A673 (cell line): ENCODE results near the gene CAPN11. TPM values are rescaled to one million over a fixed set of nuclear protein-coding genes. Genes with fewer than 3 reads are reported as not detected.
"Not testable (repeated sequence)": the region's sequence is repeated elsewhere in the genome, so short reads cannot be mapped to it uniquely, and the experiment has no call there.

Source experiments
- BruUV-seq: library from RNA; stranded (reverse); fragments of 400-500 nt; replicated peaks from 2 replicates; lab custom pipeline; 2021; lab: Mats Ljungman, UMichigan
- CTCF ChIA-PET: fragments of 300-600 bp; sonication (Branson Sonifier 250); formaldehyde crosslinking; loops from one replicate; lab custom pipeline; 2022; ENCODE audit warnings: antibody characterized with exemption; lab: Charles Lee
- POLR2A ChIA-PET: fragments of 300-600 bp; sonication (Branson Sonifier 250); formaldehyde crosslinking; loops from one replicate; lab custom pipeline; 2022; ENCODE audit warnings: antibody characterized with exemption; ENCODE audit not compliant: low non-redundant PET; lab: Charles Lee
- DNase-seq: peaks from one replicate; pipeline ENCODE4 v3.0.0-alpha.2; 2015; ENCODE audit warnings: low spot score
- H3K27ac ChIP-seq: fragments of 200-600 bp; sonication (generic); 2 replicates; pipeline ENCODE4 v1.5.1; 2016; ENCODE audit warnings: mixed run types, low read depth, mild to moderate bottlenecking, mixed read lengths, antibody characterized with exemption, low read length; ENCODE audit not compliant: poor library complexity, severe bottlenecking
- H3K27me3 ChIP-seq: fragments of 200-600 bp; sonication (generic); replicated peaks from 2 replicates; pipeline ENCODE4 v1.6.1; 2017; ENCODE audit warnings: mixed run types, low read depth, mild to moderate bottlenecking, mixed read lengths, antibody characterized with exemption, low read length; ENCODE audit not compliant: insufficient read depth, poor library complexity
- H3K36me3 ChIP-seq: fragments of 200-600 bp; sonication (generic); 2 replicates; pipeline ENCODE4 v1.6.1; 2016; ENCODE audit warnings: mixed run types, mild to moderate bottlenecking, mixed read lengths, antibody characterized with exemption, low read length; ENCODE audit not compliant: insufficient read depth, poor library complexity, severe bottlenecking
- H3K4me1 ChIP-seq: fragments of 200-600 bp; sonication (generic); 2 replicates; pipeline ENCODE4 v1.6.1; 2017; ENCODE audit warnings: mixed run types, mild to moderate bottlenecking, mixed read lengths, antibody characterized with exemption, low read length; ENCODE audit not compliant: insufficient read depth, poor library complexity, severe bottlenecking
- H3K4me3 ChIP-seq: fragments of 200-600 bp; sonication (generic); 2 replicates; pipeline ENCODE4 v1.5.1; 2016; ENCODE audit warnings: low read depth, mixed run types, mild to moderate bottlenecking, mixed read lengths, low read length; ENCODE audit not compliant: poor library complexity, severe bottlenecking
- H3K9me3 ChIP-seq: fragments of 200-600 bp; sonication (generic); 2 replicates; pipeline ENCODE4 v1.6.1; 2016; ENCODE audit warnings: mixed run types, low read depth, mild to moderate bottlenecking, mixed read lengths, antibody characterized with exemption, low read length; ENCODE audit not compliant: poor library complexity, severe bottlenecking
- EZH2 ChIP-seq: fragments of 200-600 bp; sonication (generic); IDR thresholded peaks from 2 replicates; pipeline ENCODE4 v1.6.1; 2017; ENCODE audit warnings: borderline replicate concordance, low read depth, mild to moderate bottlenecking, mixed read lengths, antibody characterized with exemption, low read length; ENCODE audit not compliant: poor library complexity, severe bottlenecking
- intact Hi-C: fragments of 100-400 bp; cut with micrococcal nuclease; formaldehyde crosslinking; loops from one replicate; pipeline ENCODE4 v1.10.0; 2022; ENCODE audit not compliant: unreplicated experiment
- total RNA-seq: library from RNA; stranded (reverse); gene quantifications from 2 replicates; pipeline ENCODE4 v1.2.3, GENCODE V29; 2021
- TF ChIP-seq, protein P1 (sequence below): fragments of 300-800, 200-600 bp; sonication (generic); conservative IDR thresholded peaks from 2 replicates; pipeline ENCODE4 v1.5.1; 2017; ENCODE audit warnings: low read depth, mild to moderate bottlenecking, antibody characterized with exemption, low read length, moderate library complexity, mixed read lengths

CAPN11 gene
- total RNA-seq, 1 experiment from 2014 or later = not detected

DNA sequence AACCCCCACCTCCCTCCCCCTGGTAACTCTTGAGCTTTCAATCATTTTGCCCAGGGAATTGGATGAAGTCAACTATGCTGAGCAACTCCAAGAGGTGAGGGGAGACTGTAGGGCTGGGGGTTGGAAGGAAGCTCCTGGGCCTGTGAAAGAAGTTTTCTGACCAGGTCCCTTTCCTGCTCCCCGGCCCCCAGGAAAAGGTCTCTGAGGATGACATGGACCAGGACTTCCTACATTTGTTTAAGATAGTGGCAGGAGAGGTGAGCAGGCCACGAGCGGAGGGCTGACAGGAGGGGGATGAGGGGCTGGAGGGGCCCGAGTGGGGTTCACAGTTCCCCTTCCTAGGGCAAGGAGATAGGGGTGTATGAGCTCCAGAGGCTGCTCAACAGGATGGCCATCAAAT lies 21.8 kb downstream of the CAPN11 start:
- Histone ChIP-seq H3K4me3 (no peak overlapping the region), H3K4me1 (no peaks in the 10 kb centered on the region), H3K9me3 (no peaks in the 10 kb centered on the region), H3K27ac (no peak overlapping the region), H3K36me3 (no peaks in the 10 kb centered on the region), H3K27me3 (no peaks in the 10 kb centered on the region)
- TF ChIP-seq, protein P1, sequence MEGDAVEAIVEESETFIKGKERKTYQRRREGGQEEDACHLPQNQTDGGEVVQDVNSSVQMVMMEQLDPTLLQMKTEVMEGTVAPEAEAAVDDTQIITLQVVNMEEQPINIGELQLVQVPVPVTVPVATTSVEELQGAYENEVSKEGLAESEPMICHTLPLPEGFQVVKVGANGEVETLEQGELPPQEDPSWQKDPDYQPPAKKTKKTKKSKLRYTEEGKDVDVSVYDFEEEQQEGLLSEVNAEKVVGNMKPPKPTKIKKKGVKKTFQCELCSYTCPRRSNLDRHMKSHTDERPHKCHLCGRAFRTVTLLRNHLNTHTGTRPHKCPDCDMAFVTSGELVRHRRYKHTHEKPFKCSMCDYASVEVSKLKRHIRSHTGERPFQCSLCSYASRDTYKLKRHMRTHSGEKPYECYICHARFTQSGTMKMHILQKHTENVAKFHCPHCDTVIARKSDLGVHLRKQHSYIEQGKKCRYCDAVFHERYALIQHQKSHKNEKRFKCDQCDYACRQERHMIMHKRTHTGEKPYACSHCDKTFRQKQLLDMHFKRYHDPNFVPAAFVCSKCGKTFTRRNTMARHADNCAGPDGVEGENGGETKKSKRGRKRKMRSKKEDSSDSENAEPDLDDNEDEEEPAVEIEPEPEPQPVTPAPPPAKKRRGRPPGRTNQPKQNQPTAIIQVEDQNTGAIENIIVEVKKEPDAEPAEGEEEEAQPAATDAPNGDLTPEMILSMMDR = no peak
- no peak for TF ChIP-seq EZH2
- CTCF ChIA-PET = no interaction called here
- intact Hi-C loops = no loop called here
- BruUV-seq = no TSS peak
- DNase-seq = no peak
- POLR2A ChIA-PET = interaction anchor here (0.6 kb wide), 1 partner anchor 66 kb away, joined by 7 read pairs; the partner anchor contains the start of gene HSP90AB1

- intact Hi-C loops = no loop called here
- ChIA-PET POLR2A (interaction anchor here (0.6 kb wide), 1 partner anchor 66 kb away, joined by 7 read pairs; the partner anchor contains the start of gene HSP90AB1), CTCF (no interaction called here)
- no peaks in the 10 kb centered on the region for H3K27me3 ChIP-seq
- DNase-seq = peak; percentile 24
- BruUV-seq = no TSS peak
- H3K4me1 ChIP-seq = no peaks in the 10 kb centered on the region
- no peak overlapping the region for H3K4me3 ChIP-seq
- H3K9me3 ChIP-seq = no peaks in the 10 kb centered on the region
- TF ChIP-seq, protein P1 = no peak
- TF ChIP-seq EZH2 = no peak
- no peaks in the 10 kb centered on the region for H3K36me3 ChIP-seq
- no peak overlapping the region for H3K27ac ChIP-seq
Measured at GRCh38 chr6:44180886-44181285, 22.3 kb downstream of the CAPN11 start.

- H3K9me3 ChIP-seq, BruUV-seq, H3K36me3 ChIP-seq, DNase-seq, H3K4me1 ChIP-seq, CTCF ChIA-PET, H3K27ac ChIP-seq, intact Hi-C loops, H3K4me3 ChIP-seq, POLR2A ChIA-PET, H3K27me3 ChIP-seq: not testable (repeated sequence)
Measured at GRCh38 chr6:44181784-44182183, 23.2 kb downstream of the CAPN11 start.

- intact Hi-C loops = no loop called here
- H3K27ac ChIP-seq = no peak overlapping the region
- no peak overlapping the region for H3K4me3 ChIP-seq
- ChIA-PET CTCF (no interaction called here), POLR2A (no interaction called here)
- no peaks in the 10 kb centered on the region for H3K36me3 ChIP-seq
- TF ChIP-seq EZH2 = no peak
- TF ChIP-seq, protein P1 = no peak
- H3K9me3 ChIP-seq = no peaks in the 10 kb centered on the region
- no peaks in the 10 kb centered on the region for H3K27me3 ChIP-seq
- no peaks in the 10 kb centered on the region for H3K4me1 ChIP-seq
- DNase-seq = no peak
- BruUV-seq = no TSS peak
Measured at GRCh38 chr6:44182911-44183390, 24.3 kb downstream of the CAPN11 start.
